Spleen (tissue), 11 donors: ENCODE measurements around the gene WARS2. TPM values are rescaled to one million over a fixed set of nuclear protein-coding genes. Genes with fewer than 3 reads are reported as not detected.

Source experiments
- DNase-seq: peaks from one replicate; pipeline ENCODE4 v3.0.0-alpha.2; 2020
- H3K27ac ChIP-seq, 8 donors: fragments of 200-600 bp; sonication (generic) in 7 of 8; 1 replicate in 4 of 8; 2 replicates in 4 of 8; pipeline versions ENCODE4 v1.5.0 to v1.8.0; 2016 to 2021; ENCODE audit warnings: inconsistent platforms in 4 of 8, mild to moderate bottlenecking in 4 of 8, moderate library complexity in 1 of 8
- H3K27me3 ChIP-seq, 7 donors: fragments of 200-600 bp; sonication (generic) in 6 of 7; replicated peaks in 1 of 7; 1 replicate in 4 of 7; 2 replicates in 3 of 7; pipeline versions ENCODE4 v1.5.0 to v1.8.0; 2016 to 2021; ENCODE audit warnings: inconsistent platforms in 3 of 7, mild to moderate bottlenecking in 1 of 7
- H3K36me3 ChIP-seq, 6 donors: fragments of 200-600 bp; sonication (generic) in 5 of 6; 1 replicate in 4 of 6; 2 replicates in 2 of 6; pipeline versions ENCODE4 v1.5.0 to v1.8.0; 2016 to 2021; ENCODE audit warnings: inconsistent platforms in 2 of 6
- H3K4me1 ChIP-seq, 6 donors: fragments of 200-600 bp; sonication (generic) in 5 of 6; 1 replicate in 3 of 6; 2 replicates in 3 of 6; pipeline versions ENCODE4 v1.5.0 to v1.8.0; 2016 to 2021; ENCODE audit warnings: inconsistent platforms in 3 of 6
- H3K4me3 ChIP-seq, 8 donors: fragments of 200-600 bp; sonication (generic) in 7 of 8; 1 replicate in 4 of 8; 2 replicates in 4 of 8; pipeline versions ENCODE4 v1.5.0 to v1.8.0; 2016 to 2021; ENCODE audit warnings: inconsistent platforms in 4 of 8, mild to moderate bottlenecking in 4 of 8, moderate library complexity in 2 of 8
- H3K9me3 ChIP-seq, 8 donors: fragments of 200-600 bp; sonication (generic) in 7 of 8; 1 replicate in 4 of 8; 2 replicates in 4 of 8; pipeline versions ENCODE4 v1.5.0 to v1.8.0; 2016 to 2021; ENCODE audit warnings: inconsistent platforms in 4 of 8
- POLR2A ChIP-seq, 3 donors: fragments of 450-650 bp; IDR thresholded peaks; one replicate each; pipeline ENCODE4 v1.5.1; 2017; ENCODE audit warnings: antibody characterized with exemption in 3 of 3, mild to moderate bottlenecking in 1 of 3
- POLR2AphosphoS5 ChIP-seq, 3 donors: sonication (generic); formaldehyde crosslinking; IDR thresholded peaks; one replicate each; pipeline ENCODE4 v1.5.1; 2017; ENCODE audit warnings: antibody characterized with exemption in 3 of 3
- WGBS, 5 donors: extraction: QIAGEN DNeasy Blood & Tissue Kit in 3 of 5; methylation state at CpG; one replicate each; pipeline versions ENCODE4 v1.1.5 to v1.1.7; 2013 to 2018; 5-methylcytosine and 5-hydroxymethylcytosine counted together
- intact Hi-C: fragments of 100-400 bp; cut with DNase I; formaldehyde crosslinking; loops from one replicate; pipeline ENCODE4 v1.15.0; 2023; ENCODE audit warnings: low total_unique reads
- polyA plus RNA-seq, 3 donors: library from polyadenylated mRNA; stranded (reverse); fragments of 200-250 nt; gene quantifications; one replicate each; pipeline ENCODE4 v1.2.1, GENCODE V29; 2013
- total RNA-seq, 7 donors: library from RNA; depleted of rRNA in 3 of 7; stranded (reverse); fragments of >200 nt in 3 of 7; fragmentation: NEBNext Ultra II Directional in 4 of 7; extraction: Animal tissue kit (Norgen Biotek cat#: 25700) in 4 of 7; gene quantifications; one replicate each; pipeline versions ENCODE4 v1.1.0 to v1.2.1, GENCODE V29; 2016 to 2021
- TF ChIP-seq, protein P1 (sequence below), 11 experiments: fragments of 200-600 bp in 7 of 11; fragments of 450-650 bp in 4 of 11; sonication (generic) in 4 of 11; IDR thresholded peaks in 8 of 11; conservative IDR thresholded peaks in 3 of 11; 1 replicate in 7 of 11; 2 replicates in 4 of 11; pipeline versions ENCODE4 v1.4.0 to v1.8.0; 2016 to 2021; ENCODE audit warnings: antibody characterized with exemption in 11 of 11, inconsistent platforms in 4 of 11, mild to moderate bottlenecking in 1 of 11
- donor health status: healthy with polysubstance abuse.
- donor health status: DM: no; HTN: no; CAD: no; lungs with moderate emphysema.
- donor health status: DM: no; HTN: no; CAD: no.
- donor health status: Bipolar disorder and iron deficiency.
- donor health status: healthy.
- donor health status: DM: no; HTN: no; CAD: no.
- donor health status: DM: yes; HTN: yes; CAD: no.

WARS2 gene
- total and polyA plus RNA-seq, 10 donors = 2.9 to 13.0 (median 8.5) TPM

DNA sequence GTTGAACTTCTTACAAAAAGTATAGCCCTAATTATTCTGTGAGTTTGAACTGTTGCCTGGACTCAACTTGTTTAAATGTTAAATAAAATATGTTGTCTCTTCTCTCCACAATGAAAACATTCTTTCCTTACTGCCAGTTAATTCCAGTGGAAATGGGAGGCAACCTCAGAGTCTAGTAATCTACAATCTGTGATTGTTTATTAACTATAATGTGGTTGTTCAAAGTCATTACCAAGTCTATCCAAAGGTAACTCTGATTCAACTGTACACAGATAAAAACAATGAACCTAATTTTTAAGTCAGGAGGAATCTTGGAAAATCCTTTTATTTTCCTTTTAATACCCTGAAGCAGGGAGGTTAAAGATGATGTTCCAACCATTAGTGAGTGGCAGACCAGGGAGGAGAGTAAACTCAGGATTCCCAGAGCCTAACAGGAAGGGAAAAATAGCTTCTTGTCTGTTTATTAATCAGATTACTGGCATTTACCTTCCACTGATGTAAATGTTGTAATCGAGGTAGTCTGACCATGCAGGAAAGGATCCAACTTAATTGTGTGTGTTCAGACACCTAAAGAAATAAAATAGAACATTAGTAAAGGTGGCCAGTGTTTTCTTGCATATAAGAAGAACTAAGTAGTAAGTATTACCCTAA is 95.2 kb downstream of the WARS2 start:
- H3K36me3 ChIP-seq = peaks cover 0 to 47% (median 10%) of the 10 kb centered on the region in 6 donors
- whole genome bisulfite sequencing, 5 donors = 71 to 97% (median 82%) methylated on average over 1 of the region's 1 CpG
- H3K27ac ChIP-seq = no peak overlapping the region
- H3K9me3 ChIP-seq = no peaks in the 10 kb centered on the region
- no peak for DNase-seq
- no peak overlapping the region for H3K4me3 ChIP-seq
- peaks cover 0 to 3% (median 0%) of the 10 kb centered on the region in 6 donors for H3K4me1 ChIP-seq
- intact Hi-C loops = no loop called here
- H3K27me3 ChIP-seq = no peaks in the 10 kb centered on the region
- TF ChIP-seq, protein P1, sequence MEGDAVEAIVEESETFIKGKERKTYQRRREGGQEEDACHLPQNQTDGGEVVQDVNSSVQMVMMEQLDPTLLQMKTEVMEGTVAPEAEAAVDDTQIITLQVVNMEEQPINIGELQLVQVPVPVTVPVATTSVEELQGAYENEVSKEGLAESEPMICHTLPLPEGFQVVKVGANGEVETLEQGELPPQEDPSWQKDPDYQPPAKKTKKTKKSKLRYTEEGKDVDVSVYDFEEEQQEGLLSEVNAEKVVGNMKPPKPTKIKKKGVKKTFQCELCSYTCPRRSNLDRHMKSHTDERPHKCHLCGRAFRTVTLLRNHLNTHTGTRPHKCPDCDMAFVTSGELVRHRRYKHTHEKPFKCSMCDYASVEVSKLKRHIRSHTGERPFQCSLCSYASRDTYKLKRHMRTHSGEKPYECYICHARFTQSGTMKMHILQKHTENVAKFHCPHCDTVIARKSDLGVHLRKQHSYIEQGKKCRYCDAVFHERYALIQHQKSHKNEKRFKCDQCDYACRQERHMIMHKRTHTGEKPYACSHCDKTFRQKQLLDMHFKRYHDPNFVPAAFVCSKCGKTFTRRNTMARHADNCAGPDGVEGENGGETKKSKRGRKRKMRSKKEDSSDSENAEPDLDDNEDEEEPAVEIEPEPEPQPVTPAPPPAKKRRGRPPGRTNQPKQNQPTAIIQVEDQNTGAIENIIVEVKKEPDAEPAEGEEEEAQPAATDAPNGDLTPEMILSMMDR (IDR thresholded peaks at IDR 0.05 in 8 of 11, conservative IDR thresholded peaks at IDR 0.05 in 3 of 11) = no peak
- no peak for TF ChIP-seq POLR2AphosphoS5 (IDR thresholded peaks at IDR 0.05)
- TF ChIP-seq POLR2A (IDR thresholded peaks at IDR 0.05) = no peak

DNA sequence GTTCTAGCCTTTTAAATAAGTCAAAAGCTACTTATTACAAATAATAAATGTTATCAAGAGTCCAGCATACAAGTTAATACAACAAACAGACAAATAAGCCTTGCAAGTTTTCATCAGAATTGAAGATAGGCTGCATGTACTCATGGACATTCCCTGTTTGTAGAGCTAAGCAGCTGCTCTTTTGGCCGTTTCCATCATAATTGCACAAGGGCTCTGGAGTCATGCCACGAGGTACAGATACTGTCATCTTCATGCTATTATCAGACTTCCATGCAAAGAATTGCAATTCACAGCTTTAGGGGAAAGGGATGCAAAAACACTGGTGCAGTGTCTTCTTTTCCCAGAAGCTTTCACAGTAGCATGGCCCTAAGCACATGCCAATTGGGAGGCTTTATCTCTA is 99.5 kb downstream of the WARS2 start:
- Histone ChIP-seq H3K4me3 (no peak overlapping the region), H3K4me1 (no peaks in the 10 kb centered on the region), H3K36me3 (peaks cover 0 to 56% (median 10%) of the 10 kb centered on the region in 6 donors), H3K9me3 (no peaks in the 10 kb centered on the region), H3K27me3 (no peaks in the 10 kb centered on the region), H3K27ac (no peak overlapping the region)
- no peak for DNase-seq
- WGBS, 5 donors = 80 to 93% (median 84%) methylated on average over 2 of the region's 2 CpGs
- intact Hi-C loops = no loop called here
- no peak for TF ChIP-seq POLR2A (IDR thresholded peaks at IDR 0.05)
- TF ChIP-seq, protein P1 (IDR thresholded peaks at IDR 0.05 in 8 of 11, conservative IDR thresholded peaks at IDR 0.05 in 3 of 11) = no peak
- TF ChIP-seq POLR2AphosphoS5 (IDR thresholded peaks at IDR 0.05) = no peak

GRCh38 chr1:119040489-119040888 is 100.0 kb downstream of the WARS2 start:
- intact Hi-C loops = no loop called here
- H3K4me1 ChIP-seq = no peaks in the 10 kb centered on the region
- no peak overlapping the region for H3K4me3 ChIP-seq
- H3K36me3 ChIP-seq = peaks cover 0 to 59% (median 12%) of the 10 kb centered on the region in 6 donors
- no peaks in the 10 kb centered on the region for H3K27me3 ChIP-seq
- 93 to 99% (median 96%) methylated on average over 2 of the region's 2 CpGs for WGBS, 5 donors
- H3K27ac ChIP-seq = no peak overlapping the region
- H3K9me3 ChIP-seq = no peaks in the 10 kb centered on the region
- TF ChIP-seq POLR2A (IDR thresholded peaks at IDR 0.05) (no peak), POLR2AphosphoS5 (IDR thresholded peaks at IDR 0.05) (no peak)
- TF ChIP-seq, protein P1 (IDR thresholded peaks at IDR 0.05 in 8 of 11, conservative IDR thresholded peaks at IDR 0.05 in 3 of 11) = no peak
- no peak for DNase-seq

- peaks cover 0 to 53% (median 3%) of the 10 kb centered on the region in 6 donors for H3K36me3 ChIP-seq
- no peak for TF ChIP-seq POLR2A (IDR thresholded peaks at IDR 0.05)
- TF ChIP-seq POLR2AphosphoS5 (IDR thresholded peaks at IDR 0.05) = no peak
- TF ChIP-seq, protein P1 (IDR thresholded peaks at IDR 0.05 in 8 of 11, conservative IDR thresholded peaks at IDR 0.05 in 3 of 11) = no peak
- no peaks in the 10 kb centered on the region for H3K27me3 ChIP-seq
- no peak overlapping the region for H3K27ac ChIP-seq
- H3K9me3 ChIP-seq = no peaks in the 10 kb centered on the region
- no peak for DNase-seq
- intact Hi-C loops = no loop called here
- WGBS, 5 donors = 93 to 100% (median 97%) methylated on average over 2 of the region's 2 CpGs
- H3K4me3 ChIP-seq = no peak overlapping the region
- no peaks in the 10 kb centered on the region for H3K4me1 ChIP-seq
These were observed 102.1 kb downstream of the WARS2 start for GRCh38 chr1:119038363-119038762.
